Measurements from ENCODE around the gene CA7.

CA7 gene

DNA sequence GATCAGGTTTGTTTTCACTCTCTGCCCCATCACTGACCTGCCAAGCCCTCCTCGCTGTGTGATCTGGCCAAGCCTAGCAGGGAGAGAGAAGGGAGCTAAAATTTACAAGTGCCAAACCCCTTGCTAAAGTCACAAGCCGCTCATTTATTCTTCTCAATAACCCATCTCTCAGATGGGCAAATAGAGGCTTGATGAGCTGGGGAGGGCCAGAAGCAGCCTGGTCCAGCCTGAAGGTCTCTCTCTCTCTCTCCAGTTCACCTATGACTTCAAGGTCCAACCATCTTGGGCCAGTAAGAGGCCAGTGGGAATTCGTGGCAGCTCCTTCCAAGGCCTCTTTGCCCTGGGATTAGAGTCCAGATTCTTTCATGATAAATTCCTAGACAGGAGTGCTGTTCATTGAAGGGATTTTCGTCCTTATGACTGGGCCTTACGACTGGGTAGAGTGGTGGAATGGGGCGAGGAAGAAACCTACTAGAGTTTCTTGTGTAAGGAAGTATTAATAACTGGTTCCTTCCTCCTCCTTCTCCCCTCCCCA is 3.4 kb downstream of the CA7 start:
- Histone ChIP-seq H3K4me3 (ENCODE audit: low read depth, low read length) (no peak overlapping the region), H3K9me3 (ENCODE audit: control insufficient read depth, insufficient read depth, low read depth, low read length) (no peaks in the 10 kb centered on the region), H3K4me1 (ENCODE audit: control insufficient read depth, insufficient read depth, low read length) (no peaks in the 10 kb centered on the region), H3K36me3 (ENCODE audit: control insufficient read depth in 2 of 2, insufficient read depth in 1 of 2, low read length in 2 of 2) (no peaks in the 10 kb centered on the region), H3K27ac (ENCODE audit: extremely low read depth, low read depth, low read length) (no peak overlapping the region)
- POLR2A ChIA-PET: interaction anchor here (1.7 kb wide), 1 partner anchor 17 kb away, joined by 4 read pairs; the partner anchor contains the start of gene NAE1
- TF ChIP-seq, protein P1, sequence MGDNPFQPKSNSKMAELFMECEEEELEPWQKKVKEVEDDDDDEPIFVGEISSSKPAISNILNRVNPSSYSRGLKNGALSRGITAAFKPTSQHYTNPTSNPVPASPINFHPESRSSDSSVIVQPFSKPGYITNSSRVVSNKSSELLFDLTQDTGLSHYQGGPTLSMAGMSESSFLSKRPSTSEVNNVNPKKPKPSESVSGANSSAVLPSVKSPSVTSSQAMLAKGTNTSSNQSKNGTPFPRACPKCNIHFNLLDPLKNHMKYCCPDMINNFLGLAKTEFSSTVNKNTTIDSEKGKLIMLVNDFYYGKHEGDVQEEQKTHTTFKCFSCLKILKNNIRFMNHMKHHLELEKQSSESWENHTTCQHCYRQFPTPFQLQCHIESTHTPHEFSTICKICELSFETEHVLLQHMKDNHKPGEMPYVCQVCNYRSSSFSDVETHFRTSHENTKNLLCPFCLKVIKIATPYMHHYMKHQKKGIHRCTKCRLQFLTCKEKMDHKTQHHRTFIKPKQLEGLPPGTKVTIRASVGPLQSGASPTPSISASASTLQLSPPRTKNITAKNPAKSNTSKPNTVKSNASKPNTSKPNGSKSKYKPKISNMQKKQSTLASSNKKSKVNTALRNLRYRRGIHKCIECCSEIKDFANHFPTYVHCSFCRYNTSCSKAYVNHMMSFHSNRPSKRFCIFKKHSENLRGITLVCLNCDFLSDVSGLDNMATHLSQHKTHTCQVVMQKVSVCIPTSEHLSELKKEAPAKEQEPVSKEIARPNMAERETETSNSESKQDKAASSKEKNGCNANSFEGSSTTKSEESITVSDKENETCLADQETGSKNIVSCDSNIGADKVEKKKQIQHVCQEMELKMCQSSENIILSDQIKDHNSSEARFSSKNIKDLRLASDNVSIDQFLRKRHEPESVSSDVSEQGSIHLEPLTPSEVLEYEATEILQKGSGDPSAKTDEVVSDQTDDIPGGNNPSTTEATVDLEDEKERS (tag by site-specific recombination; IDR thresholded peaks at IDR 0.05): no peak
- TF ChIP-seq ZNF510 (tag by site-specific recombination; IDR thresholded peaks at IDR 0.05; ENCODE audit: insufficient replicate concordance): no peak
- TF ChIP-seq ZNF324 (tag by site-specific recombination; IDR thresholded peaks at IDR 0.05): no peak
- TF ChIP-seq, protein P2, sequence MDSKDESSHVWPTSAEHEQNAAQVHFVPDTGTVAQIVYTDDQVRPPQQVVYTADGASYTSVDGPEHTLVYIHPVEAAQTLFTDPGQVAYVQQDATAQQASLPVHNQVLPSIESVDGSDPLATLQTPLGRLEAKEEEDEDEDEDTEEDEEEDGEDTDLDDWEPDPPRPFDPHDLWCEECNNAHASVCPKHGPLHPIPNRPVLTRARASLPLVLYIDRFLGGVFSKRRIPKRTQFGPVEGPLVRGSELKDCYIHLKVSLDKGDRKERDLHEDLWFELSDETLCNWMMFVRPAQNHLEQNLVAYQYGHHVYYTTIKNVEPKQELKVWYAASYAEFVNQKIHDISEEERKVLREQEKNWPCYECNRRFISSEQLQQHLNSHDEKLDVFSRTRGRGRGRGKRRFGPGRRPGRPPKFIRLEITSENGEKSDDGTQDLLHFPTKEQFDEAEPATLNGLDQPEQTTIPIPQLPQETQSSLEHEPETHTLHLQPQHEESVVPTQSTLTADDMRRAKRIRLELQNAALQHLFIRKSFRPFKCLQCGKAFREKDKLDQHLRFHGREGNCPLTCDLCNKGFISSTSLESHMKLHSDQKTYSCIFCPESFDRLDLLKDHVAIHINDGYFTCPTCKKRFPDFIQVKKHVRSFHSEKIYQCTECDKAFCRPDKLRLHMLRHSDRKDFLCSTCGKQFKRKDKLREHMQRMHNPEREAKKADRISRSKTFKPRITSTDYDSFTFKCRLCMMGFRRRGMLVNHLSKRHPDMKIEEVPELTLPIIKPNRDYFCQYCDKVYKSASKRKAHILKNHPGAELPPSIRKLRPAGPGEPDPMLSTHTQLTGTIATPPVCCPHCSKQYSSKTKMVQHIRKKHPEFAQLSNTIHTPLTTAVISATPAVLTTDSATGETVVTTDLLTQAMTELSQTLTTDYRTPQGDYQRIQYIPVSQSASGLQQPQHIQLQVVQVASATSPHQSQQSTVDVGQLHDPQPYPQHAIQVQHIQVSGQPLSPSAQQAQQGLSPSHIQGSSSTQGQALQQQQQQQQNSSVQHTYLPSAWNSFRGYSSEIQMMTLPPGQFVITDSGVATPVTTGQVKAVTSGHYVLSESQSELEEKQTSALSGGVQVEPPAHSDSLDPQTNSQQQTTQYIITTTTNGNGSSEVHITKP (tag by site-specific recombination; IDR thresholded peaks at IDR 0.05): no peak
- TF ChIP-seq, protein P3, sequence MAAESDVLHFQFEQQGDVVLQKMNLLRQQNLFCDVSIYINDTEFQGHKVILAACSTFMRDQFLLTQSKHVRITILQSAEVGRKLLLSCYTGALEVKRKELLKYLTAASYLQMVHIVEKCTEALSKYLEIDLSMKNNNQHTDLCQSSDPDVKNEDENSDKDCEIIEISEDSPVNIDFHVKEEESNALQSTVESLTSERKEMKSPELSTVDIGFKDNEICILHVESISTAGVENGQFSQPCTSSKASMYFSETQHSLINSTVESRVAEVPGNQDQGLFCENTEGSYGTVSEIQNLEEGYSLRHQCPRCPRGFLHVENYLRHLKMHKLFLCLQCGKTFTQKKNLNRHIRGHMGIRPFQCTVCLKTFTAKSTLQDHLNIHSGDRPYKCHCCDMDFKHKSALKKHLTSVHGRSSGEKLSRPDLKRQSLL (tag by site-specific recombination; IDR thresholded peaks at IDR 0.05): no peak
- TF ChIP-seq, protein P4, sequence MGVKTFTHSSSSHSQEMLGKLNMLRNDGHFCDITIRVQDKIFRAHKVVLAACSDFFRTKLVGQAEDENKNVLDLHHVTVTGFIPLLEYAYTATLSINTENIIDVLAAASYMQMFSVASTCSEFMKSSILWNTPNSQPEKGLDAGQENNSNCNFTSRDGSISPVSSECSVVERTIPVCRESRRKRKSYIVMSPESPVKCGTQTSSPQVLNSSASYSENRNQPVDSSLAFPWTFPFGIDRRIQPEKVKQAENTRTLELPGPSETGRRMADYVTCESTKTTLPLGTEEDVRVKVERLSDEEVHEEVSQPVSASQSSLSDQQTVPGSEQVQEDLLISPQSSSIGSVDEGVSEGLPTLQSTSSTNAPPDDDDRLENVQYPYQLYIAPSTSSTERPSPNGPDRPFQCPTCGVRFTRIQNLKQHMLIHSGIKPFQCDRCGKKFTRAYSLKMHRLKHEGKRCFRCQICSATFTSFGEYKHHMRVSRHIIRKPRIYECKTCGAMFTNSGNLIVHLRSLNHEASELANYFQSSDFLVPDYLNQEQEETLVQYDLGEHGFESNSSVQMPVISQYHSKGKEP (tag by site-specific recombination; IDR thresholded peaks at IDR 0.05): no peak
- no peak for TF ChIP-seq ZNF211 (tag by site-specific recombination; IDR thresholded peaks at IDR 0.05; ENCODE audit: low read depth)
- TF ChIP-seq ZNF530 (tag by site-specific recombination; IDR thresholded peaks at IDR 0.05; ENCODE audit: low read depth): no peak
- TF ChIP-seq ZFP37 (tag by site-specific recombination; IDR thresholded peaks at IDR 0.05): no peak
- no peak for TF ChIP-seq ZNF394 (tag by site-specific recombination; IDR thresholded peaks at IDR 0.05; ENCODE audit: borderline replicate concordance)
- no peak for TF ChIP-seq ZNF621 (tag by site-specific recombination; IDR thresholded peaks at IDR 0.05)
- no peak for TF ChIP-seq ZNF830 (tag by site-specific recombination; IDR thresholded peaks at IDR 0.05; ENCODE audit: low read depth)
- no peak for TF ChIP-seq BCL11A (tag by site-specific recombination; IDR thresholded peaks at IDR 0.05; ENCODE audit: low read depth)
- no peak for TF ChIP-seq ZNF776 (tag by site-specific recombination; IDR thresholded peaks at IDR 0.05; ENCODE audit: borderline replicate concordance)
- no peak for TF ChIP-seq HOXC10 (CRISPR knock-in tag; IDR thresholded peaks at IDR 0.05)
- TF ChIP-seq, protein P5, sequence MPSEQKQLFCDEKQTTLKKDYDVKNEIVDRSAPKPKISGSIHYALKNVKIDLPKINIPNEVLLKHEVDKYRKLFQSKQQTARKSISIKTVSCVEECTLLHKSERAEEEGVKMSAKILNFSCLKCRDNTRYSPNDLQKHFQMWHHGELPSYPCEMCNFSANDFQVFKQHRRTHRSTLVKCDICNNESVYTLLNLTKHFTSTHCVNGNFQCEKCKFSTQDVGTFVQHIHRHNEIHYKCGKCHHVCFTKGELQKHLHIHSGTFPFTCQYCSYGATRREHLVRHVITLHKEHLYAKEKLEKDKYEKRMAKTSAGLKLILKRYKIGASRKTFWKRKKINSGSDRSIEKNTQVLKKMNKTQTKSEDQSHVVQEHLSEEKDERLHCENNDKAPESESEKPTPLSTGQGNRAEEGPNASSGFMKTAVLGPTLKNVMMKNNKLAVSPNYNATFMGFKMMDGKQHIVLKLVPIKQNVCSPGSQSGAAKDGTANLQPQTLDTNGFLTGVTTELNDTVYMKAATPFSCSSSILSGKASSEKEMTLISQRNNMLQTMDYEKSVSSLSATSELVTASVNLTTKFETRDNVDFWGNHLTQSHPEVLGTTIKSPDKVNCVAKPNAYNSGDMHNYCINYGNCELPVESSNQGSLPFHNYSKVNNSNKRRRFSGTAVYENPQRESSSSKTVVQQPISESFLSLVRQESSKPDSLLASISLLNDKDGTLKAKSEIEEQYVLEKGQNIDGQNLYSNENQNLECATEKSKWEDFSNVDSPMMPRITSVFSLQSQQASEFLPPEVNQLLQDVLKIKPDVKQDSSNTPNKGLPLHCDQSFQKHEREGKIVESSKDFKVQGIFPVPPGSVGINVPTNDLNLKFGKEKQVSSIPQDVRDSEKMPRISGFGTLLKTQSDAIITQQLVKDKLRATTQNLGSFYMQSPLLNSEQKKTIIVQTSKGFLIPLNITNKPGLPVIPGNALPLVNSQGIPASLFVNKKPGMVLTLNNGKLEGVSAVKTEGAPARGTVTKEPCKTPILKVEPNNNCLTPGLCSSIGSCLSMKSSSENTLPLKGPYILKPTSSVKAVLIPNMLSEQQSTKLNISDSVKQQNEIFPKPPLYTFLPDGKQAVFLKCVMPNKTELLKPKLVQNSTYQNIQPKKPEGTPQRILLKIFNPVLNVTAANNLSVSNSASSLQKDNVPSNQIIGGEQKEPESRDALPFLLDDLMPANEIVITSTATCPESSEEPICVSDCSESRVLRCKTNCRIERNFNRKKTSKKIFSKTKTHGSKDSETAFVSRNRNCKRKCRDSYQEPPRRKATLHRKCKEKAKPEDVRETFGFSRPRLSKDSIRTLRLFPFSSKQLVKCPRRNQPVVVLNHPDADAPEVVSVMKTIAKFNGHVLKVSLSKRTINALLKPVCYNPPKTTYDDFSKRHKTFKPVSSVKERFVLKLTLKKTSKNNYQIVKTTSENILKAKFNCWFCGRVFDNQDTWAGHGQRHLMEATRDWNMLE (tag by site-specific recombination; conservative IDR thresholded peaks at IDR 0.05; ENCODE audit: low read depth): no peak
- no peak for TF ChIP-seq MYNN (tag by site-specific recombination; IDR thresholded peaks at IDR 0.05; ENCODE audit: borderline replicate concordance)
- no peak for TF ChIP-seq ZNF114 (tag by site-specific recombination; IDR thresholded peaks at IDR 0.05)
- no peak for TF ChIP-seq ZFP3 (tag by site-specific recombination; IDR thresholded peaks at IDR 0.05; ENCODE audit: low read depth)
- no peak for TF ChIP-seq ZNF626 (tag by site-specific recombination; IDR thresholded peaks at IDR 0.05)
- CTCF ChIA-PET: interaction anchor here (0.5 to 6.3 kb wide), 4 partner anchors 17 to 703 kb away, joined by 3 to 42 read pairs (median 4); partner anchors contain the start of gene NAE1

All from HEK293 (cell line).